PC-3 (cell line): Measurements from ENCODE around the gene CSTPP1. TPM values are rescaled to one million over a fixed set of nuclear protein-coding genes. Genes with fewer than 3 reads are reported as not detected.

Source experiments
- ATAC-seq: fragments of 200-7000 bp; cut with Tn5 transposase; 2 replicates; pipeline ENCODE4 v1.9.1; 2020; ENCODE audit warnings: mild to moderate bottlenecking, moderate library complexity
- BruUV-seq: library from RNA; stranded (reverse); fragments of 400-500 nt; replicated peaks from 2 replicates; lab custom pipeline; 2021; lab: Mats Ljungman, UMichigan
- CTCF ChIA-PET: fragments of 300-600 bp; sonication (Branson Sonifier 250); formaldehyde crosslinking; loops from one replicate; lab custom pipeline; 2022; ENCODE audit warnings: antibody characterized with exemption; lab: Charles Lee
- POLR2A ChIA-PET: fragments of 300-600 bp; sonication (Branson Sonifier 250); formaldehyde crosslinking; loops from one replicate; lab custom pipeline; 2022; ENCODE audit warnings: antibody characterized with exemption; ENCODE audit not compliant: unreplicated experiment; lab: Charles Lee
- DNase-seq: peaks from one replicate; pipeline ENCODE4 v3.0.0-alpha.2; 2015
- H2AFZ ChIP-seq: fragments of 300-600 bp; sonication (generic); 2 replicates; pipeline ENCODE4 v1.6.0; 2016; ENCODE audit warnings: antibody characterized with exemption, low read length
- H3F3A ChIP-seq: fragments of 300-600 bp; sonication (generic); one replicate; pipeline ENCODE4 v1.6.0; 2017; ENCODE audit warnings: antibody characterized with exemption, low read length, control low read depth, mild to moderate bottlenecking; ENCODE audit not compliant: unreplicated experiment
- H3K27ac ChIP-seq: fragments of 300-600 bp; sonication (generic); 2 replicates; pipeline ENCODE4 v1.5.1; 2016; ENCODE audit warnings: mild to moderate bottlenecking, low read length
- H3K27me3 ChIP-seq: fragments of 300-600 bp; sonication (generic); 2 replicates; pipeline ENCODE4 v1.6.1; 2016; ENCODE audit warnings: low read length, mixed read lengths
- H3K36me3 ChIP-seq: fragments of 300-600 bp; sonication (generic); 2 replicates; pipeline ENCODE4 v1.6.1; 2016; ENCODE audit warnings: low read depth, mixed run types, low read length, mixed read lengths
- H3K4me1 ChIP-seq: fragments of 300-600 bp; sonication (generic); 2 replicates; pipeline ENCODE4 v1.5.1; 2016; ENCODE audit warnings: low read length; ENCODE audit not compliant: insufficient read depth
- H3K4me2 ChIP-seq: fragments of 300-600 bp; sonication (generic); 2 replicates; pipeline ENCODE4 v1.6.0; 2016; ENCODE audit warnings: low read length
- H3K4me3 ChIP-seq: fragments of 300-600 bp; sonication (generic); 2 replicates; pipeline ENCODE4 v1.5.1; 2016; ENCODE audit warnings: mild to moderate bottlenecking, low read length, mixed read lengths
- H3K79me2 ChIP-seq: fragments of 300-600 bp; sonication (generic); 2 replicates; pipeline ENCODE4 v1.6.1; 2017; ENCODE audit warnings: low read length, mixed read lengths
- H3K9ac ChIP-seq: fragments of 300-600 bp; sonication (generic); 2 replicates; pipeline ENCODE4 v1.6.0; 2016; ENCODE audit warnings: mild to moderate bottlenecking, low read length
- H3K9me2 ChIP-seq: fragments of 300-600 bp; sonication (generic); replicated peaks from 2 replicates; pipeline ENCODE4 v1.6.1; 2016; ENCODE audit warnings: mixed run types, low read length, mixed read lengths
- H3K9me3 ChIP-seq: fragments of 300-600 bp; sonication (generic); 2 replicates; pipeline ENCODE4 v1.6.1; 2016; ENCODE audit warnings: low read length, mixed read lengths
- H4K20me1 ChIP-seq: fragments of 300-600 bp; sonication (generic); 2 replicates; pipeline ENCODE4 v1.6.1; 2016; ENCODE audit warnings: low read length, mixed read lengths
- EZH2 ChIP-seq: fragments of 300-600 bp; sonication (generic); IDR thresholded peaks from one replicate; pipeline ENCODE4 v1.6.1; 2017; ENCODE audit warnings: antibody characterized with exemption, mild to moderate bottlenecking, low read length; ENCODE audit not compliant: unreplicated experiment
- EZH2phosphoT487 ChIP-seq: fragments of 300-600 bp; sonication (generic); IDR thresholded peaks from 2 replicates; pipeline ENCODE4 v1.6.1; 2018; ENCODE audit warnings: mild to moderate bottlenecking, antibody characterized with exemption, low read length, borderline replicate concordance
- intact Hi-C: fragments of 100-400 bp; cut with micrococcal nuclease; formaldehyde crosslinking; loops from 2 replicates; pipeline ENCODE4 v1.9.0; 2023
- total RNA-seq: library from RNA; depleted of rRNA; stranded (reverse); fragments of >200 nt; gene quantifications from 2 replicates; pipeline ENCODE4 v1.2.3, GENCODE V29; 2014
- TF ChIP-seq, protein P1 (sequence below): fragments of 300-600 bp; sonication (generic); conservative IDR thresholded peaks from 2 replicates; pipeline ENCODE4 v1.5.1; 2017; ENCODE audit warnings: antibody characterized with exemption, low read depth, mild to moderate bottlenecking, low read length

Gene CSTPP1
- total RNA-seq, 1 experiment from 2014 or later, result 21.7 TPM

- CTCF ChIA-PET, result interaction anchor here (0.6 to 0.7 kb wide), 4 partner anchors 11 to 328 kb away, joined by 3 to 14 read pairs (median 4); no protein-coding TSS in a partner anchor
- no peak for DNase-seq
Measured at GRCh38 chr11:46917109-46917761, 19.3 kb upstream of the CSTPP1 start.

DNA sequence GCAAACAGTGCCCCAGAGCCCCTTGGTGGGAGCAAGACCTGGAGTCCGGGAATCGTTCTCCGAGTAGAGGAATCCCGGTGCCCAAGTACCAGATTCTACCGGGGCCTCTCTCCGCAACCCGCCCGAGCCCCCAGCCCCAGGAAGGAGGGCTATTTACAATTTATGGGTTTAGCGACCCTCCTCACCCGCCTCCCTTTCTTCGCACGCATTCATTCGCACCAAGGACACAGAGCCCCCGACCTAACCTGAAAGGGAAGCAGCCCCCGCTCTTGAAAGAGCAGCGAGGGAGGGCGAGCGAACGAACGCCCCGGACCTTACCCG lies 18.8 kb upstream of the CSTPP1 start:
- H3K9me2 ChIP-seq, result no peaks in the 10 kb centered on the region
- H3K27ac ChIP-seq, result no peak overlapping the region
- no TSS peak for BruUV-seq

More at GRCh38 chr11:46917109-46917761, 19.3 kb upstream of the CSTPP1 start:
- no peak for ATAC-seq
- BruUV-seq, result no TSS peak
- POLR2A ChIA-PET, result no interaction called here
- Histone ChIP-seq H3F3A (no peaks in the 10 kb centered on the region), H3K27me3 (peaks cover 15% of the 10 kb centered on the region), H4K20me1 (no peaks in the 10 kb centered on the region), H3K79me2 (no peaks in the 10 kb centered on the region), H3K4me2 (peak overlapping the region; percentile 69), H3K4me1 (peaks cover 17% of the 10 kb centered on the region), H2AFZ (peak overlapping the region; percentile 58; the same call in 1 of the 2 replicates), H3K36me3 (no peaks in the 10 kb centered on the region), H3K9ac (no peak overlapping the region), H3K9me2 (no peaks in the 10 kb centered on the region), H3K27ac (no peak overlapping the region), H3K4me3 (peak overlapping the region; percentile 62), H3K9me3 (no peaks in the 10 kb centered on the region)
- intact Hi-C loops, result no loop called here
- TF ChIP-seq EZH2phosphoT487 (no peak), EZH2 (no peak)

DNA sequence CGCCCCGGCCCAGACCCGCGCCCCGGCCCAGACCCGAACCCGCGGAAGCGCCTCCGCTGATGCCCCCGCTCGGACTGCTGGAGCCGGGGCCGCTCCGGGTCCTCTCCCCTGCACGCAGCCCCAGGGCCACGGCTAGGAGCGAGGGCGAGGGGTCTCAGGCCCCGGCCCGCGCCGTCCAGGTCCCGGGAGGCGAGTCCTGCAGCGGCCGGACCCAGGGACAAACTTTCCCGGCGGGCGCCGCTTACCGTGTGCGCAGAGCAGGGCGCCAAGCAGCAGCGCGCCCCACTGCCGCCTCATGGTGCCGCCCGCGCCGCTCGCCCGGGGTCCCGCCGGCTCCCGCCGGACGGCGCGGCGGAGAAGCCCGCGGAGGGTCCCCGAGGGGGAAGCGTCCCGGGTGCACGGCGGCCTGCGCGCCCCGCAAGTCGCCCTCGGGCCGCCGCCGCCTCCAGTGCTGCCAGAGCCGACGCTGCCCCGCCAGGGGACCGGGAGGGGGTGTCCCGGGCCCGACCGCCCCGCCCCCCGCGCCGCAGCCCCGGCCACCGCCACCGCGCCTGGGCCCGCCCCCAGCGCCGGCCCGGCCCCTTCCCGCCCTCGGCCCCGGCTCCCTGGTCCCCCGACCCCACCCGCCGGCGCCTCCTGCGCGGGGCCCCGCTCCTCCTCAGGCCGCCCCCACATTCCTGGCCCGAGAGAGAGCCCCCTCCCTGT lies 18.3 kb upstream of the CSTPP1 start, which contains the start of gene LRP4:
Gene LRP4 (minus strand): TSS at position 468 of the 705 bp plus-strand sequence. CDS start 171 bp downstream, at position 297.
- Histone ChIP-seq H3K9me2 (no peaks in the 10 kb centered on the region), H3K4me2 (peak within 1 kb of the TSS; percentile 69), H3K9me3 (no peaks in the 10 kb centered on the region), H2AFZ (peak within 1 kb of the TSS; percentile 59; the same call in 1 of the 2 replicates), H3K4me3 (peak within 1 kb of the TSS; percentile 62), H3F3A (no peaks in the 10 kb centered on the region), H3K79me2 (no peaks in the 10 kb centered on the region), H3K9ac (no peak within 1 kb of the TSS), H3K36me3 (no peaks in the 10 kb centered on the region), H4K20me1 (no peaks in the 10 kb centered on the region), H3K27ac (no peak within 1 kb of the TSS), H3K4me1 (peaks cover 17% of the 10 kb centered on the region), H3K27me3 (peaks cover 15% of the 10 kb centered on the region)
- ChIA-PET CTCF (no interaction called here), POLR2A (no interaction called here)
- DNase-seq (no peak), ATAC-seq (peak; percentile 40)
- TF ChIP-seq EZH2 (no peak), EZH2phosphoT487 (no peak; the same call in 1 of the 2 replicates)
- TF ChIP-seq, protein P1, sequence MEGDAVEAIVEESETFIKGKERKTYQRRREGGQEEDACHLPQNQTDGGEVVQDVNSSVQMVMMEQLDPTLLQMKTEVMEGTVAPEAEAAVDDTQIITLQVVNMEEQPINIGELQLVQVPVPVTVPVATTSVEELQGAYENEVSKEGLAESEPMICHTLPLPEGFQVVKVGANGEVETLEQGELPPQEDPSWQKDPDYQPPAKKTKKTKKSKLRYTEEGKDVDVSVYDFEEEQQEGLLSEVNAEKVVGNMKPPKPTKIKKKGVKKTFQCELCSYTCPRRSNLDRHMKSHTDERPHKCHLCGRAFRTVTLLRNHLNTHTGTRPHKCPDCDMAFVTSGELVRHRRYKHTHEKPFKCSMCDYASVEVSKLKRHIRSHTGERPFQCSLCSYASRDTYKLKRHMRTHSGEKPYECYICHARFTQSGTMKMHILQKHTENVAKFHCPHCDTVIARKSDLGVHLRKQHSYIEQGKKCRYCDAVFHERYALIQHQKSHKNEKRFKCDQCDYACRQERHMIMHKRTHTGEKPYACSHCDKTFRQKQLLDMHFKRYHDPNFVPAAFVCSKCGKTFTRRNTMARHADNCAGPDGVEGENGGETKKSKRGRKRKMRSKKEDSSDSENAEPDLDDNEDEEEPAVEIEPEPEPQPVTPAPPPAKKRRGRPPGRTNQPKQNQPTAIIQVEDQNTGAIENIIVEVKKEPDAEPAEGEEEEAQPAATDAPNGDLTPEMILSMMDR, result no peak
- intact Hi-C loops, result no loop called here
- BruUV-seq, result no TSS peak

More for the DNA sequence above, 18.8 kb upstream of the CSTPP1 start:
- CTCF ChIA-PET, result interaction anchor here (0.6 kb wide), 1 partner anchor 11 kb away, joined by 3 read pairs; no protein-coding TSS in a partner anchor
- no peaks in the 10 kb centered on the region for H3K36me3 ChIP-seq
- intact Hi-C loops, result no loop called here
- peak overlapping the region; percentile 62 for H3K4me3 ChIP-seq
- no peaks in the 10 kb centered on the region for H3F3A ChIP-seq
- peak overlapping the region; percentile 69 for H3K4me2 ChIP-seq
- peaks cover 15% of the 10 kb centered on the region for H3K27me3 ChIP-seq
- H4K20me1 ChIP-seq, result no peaks in the 10 kb centered on the region
- ATAC-seq (no peak), DNase-seq (no peak)
- TF ChIP-seq EZH2, result no peak
- POLR2A ChIA-PET, result no interaction called here
- no peak overlapping the region for H3K9ac ChIP-seq
- peaks cover 17% of the 10 kb centered on the region for H3K4me1 ChIP-seq
- peak overlapping the region; percentile 58; the same call in 1 of the 2 replicates for H2AFZ ChIP-seq
- H3K9me3 ChIP-seq, result no peaks in the 10 kb centered on the region
- no peaks in the 10 kb centered on the region for H3K79me2 ChIP-seq
